ENCODE results near the gene DISC1.
"Not testable (repeated sequence)": the region's sequence is repeated elsewhere in the genome, so short reads cannot be mapped to it uniquely, and the experiment has no call there.

Gene DISC1

DNA sequence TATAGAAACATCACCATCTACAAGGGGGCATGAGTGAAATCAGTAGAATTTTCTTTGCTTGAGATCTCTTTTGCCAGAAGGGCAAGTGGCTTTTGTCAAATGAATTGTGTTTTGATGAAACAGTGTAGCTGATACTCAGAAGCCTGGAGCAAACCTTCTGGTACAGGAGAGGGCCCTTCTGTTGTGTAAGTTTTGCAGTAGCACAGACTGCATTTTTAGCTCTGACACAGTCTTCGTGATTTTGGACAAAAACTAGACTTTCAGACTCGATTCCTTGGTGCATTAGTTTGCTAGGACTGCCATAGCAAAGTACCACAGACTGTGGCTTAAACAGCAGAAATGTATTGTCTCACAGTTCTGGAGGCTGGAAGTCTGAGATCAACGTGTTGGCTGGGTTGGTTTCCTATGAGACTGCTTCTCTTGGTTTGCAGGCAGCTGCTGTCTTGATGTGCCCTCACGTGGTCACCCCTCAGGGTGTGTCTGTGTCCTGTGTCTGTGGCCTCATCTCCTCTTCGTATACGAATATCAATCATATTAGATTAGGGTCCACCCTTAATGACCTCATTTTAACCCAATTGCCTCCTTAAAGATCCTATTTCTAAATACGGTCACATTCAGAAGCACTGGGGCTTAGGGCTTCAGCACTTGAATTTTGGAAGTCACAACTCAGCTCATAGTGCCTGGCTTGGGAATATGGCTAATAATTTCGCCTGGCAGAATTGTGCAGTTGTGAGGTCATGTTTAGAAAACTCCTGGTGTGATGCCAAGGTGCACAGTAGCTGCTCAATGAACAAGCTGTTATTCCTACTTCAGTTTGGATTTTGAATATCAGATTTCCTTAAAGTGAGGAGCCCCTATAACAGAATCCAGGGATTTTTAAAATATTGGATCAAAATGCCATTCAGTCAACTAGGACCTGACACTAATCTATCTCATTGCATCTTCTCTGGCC, 21.2 kb upstream of the DISC1 start:
- DNase-seq: no peak

DNA sequence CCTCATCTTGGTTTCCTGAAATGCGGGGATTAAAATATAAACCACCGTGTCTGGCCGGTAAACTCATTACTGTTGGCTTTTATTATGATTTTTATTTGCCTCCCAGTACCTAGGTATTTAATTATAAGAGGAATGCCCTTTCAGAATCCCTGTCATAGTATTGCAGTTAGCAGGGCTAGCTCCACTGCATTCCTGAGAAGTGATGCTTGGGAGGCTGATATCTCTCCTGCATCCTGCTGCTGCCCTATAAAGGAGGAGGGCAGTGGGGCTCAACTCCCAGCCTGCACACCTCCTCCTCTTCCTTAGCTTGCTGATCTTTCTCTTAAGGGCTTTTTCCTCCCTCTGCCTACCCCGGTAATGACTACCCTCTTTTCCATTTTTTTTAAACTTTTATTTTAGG, 19.9 kb upstream of the DISC1 start:
- peak; percentile 28 for DNase-seq

DNA sequence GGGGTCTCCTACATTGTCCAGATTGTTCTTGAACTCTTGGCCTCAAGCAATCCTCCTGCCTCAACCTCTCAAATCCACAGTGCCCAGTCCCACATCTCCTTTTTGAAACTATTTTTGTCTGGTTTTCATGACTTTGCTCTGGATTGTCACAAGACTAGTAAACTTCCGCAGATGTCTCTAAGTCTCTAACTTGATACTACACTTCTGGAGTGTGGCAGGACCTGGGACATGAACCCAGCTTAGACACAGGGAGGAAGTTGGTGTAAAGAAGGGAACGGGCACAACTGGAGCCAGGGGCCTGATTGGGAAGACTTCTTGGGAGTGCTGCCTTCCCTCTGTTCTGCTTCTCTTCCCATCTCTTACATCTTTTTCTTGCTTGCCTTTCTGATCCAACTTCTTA, 16.2 kb upstream of the DISC1 start:
- no peak for DNase-seq

DNA sequence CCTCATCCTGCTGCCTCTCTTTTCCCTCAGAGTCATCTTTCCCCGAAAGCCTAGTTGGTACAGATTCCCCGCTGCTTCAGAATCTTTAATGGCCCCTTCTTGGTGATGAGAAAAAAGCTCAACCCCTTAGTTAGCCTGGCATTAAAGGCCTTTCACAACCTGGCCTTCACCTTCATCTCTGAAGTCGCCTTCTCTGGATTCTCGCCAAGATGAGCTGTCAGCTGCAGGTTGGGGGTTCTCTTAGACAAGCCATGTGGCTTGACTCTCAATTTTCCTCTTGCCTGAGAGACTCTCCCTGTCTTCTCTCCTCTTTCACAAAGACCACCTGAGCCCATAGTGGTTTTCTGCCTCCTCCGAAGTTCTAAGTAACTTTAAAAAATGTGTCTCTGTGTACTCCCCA, 15.5 kb upstream of the DISC1 start:
- DNase-seq: no peak

DNA sequence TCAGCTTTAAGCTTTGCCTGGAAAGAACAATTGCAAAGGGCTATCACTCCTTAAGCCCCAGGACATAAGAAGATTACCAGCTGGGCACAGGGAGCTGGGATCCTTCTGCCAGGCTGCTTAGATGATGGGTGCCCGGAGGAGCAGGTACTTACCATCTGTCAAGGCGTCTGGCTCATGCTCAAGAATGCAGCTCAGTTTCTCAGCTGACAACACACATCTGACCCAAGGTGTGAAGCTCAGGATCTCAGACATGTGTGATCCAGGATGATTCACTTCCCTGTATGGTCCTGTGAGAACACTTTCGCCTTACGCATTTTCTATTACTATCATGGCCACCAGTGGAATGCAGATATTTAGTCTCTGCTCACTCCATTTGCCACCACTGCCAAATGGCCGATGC, 14.7 kb upstream of the DISC1 start:
- no peak for DNase-seq

DNA sequence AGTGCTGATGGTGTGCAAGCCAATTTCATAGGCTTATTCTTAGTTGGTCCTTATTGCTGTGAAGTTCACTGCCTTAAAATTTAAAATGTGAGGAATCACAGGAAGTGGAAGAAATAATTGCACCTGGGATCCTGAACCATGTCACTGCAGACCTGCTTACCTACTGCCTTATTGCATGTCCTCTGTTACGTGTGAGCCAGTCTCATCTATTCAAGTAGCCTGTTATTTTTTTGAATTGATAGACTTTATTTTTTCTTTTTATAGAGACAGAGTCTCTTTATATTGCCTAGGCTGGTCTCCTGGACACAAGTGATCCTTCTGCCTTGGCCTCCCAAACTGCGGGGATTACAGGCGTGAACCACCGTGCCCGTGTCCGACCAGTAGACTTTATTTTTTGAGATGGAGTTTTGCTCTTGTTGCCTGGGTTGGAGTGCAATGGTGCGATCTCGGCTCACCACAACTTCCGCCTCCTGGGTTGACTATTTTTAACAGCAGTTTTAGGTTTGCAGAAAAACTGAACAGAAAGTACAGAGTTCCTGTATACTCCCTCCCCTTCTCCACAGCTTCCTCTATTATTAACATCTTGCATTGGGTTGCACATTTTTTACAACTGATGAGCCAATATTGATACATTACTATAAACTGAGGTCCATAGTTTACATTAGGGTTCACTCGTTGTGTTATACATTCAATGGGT, 14.0 kb upstream of the DISC1 start:
- no peak for DNase-seq

DNA sequence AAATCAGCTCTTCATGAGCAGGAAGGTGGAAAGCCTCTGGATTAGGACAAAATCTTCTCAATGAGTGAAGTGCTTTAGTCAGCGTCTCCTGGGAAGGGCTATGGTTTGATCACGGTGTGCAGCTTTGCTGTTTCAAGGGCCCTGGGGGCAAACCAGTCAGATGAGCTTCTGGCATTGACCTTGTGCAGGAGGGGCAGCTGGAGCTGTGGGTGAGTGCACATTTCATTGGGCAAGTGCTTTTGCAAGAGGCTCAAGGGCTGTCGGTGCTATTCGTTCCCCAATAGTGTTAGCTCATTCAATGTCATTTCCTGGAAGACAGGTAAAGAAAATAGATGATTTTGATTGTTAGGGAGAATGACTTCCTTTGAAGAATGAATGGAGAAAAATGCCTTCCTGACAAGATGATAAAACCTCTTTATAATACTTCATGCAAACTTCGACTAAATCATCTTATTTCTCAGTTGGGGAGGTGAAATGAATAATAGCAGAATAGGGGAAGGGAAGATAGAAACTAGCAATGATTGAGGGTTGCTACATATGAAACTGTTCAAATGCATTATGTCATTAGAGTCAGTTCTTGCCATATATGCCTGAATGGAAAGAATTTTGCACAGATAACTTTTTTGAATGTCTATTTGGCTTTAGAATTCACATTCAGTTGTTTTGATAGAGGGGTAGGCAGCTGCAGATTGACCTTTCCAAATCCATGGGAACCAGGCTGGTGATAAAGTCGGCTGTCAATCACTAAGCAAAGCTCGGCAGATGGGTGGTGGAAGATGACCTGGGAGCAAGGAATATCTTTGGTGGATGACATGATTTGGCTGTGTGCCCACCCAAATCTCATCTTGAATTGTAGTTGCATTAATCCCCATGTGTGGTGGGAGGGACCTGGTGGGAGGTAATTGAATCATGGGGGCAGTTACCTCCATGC, 12.9 kb upstream of the DISC1 start:
- DNase-seq: no peak

DNA sequence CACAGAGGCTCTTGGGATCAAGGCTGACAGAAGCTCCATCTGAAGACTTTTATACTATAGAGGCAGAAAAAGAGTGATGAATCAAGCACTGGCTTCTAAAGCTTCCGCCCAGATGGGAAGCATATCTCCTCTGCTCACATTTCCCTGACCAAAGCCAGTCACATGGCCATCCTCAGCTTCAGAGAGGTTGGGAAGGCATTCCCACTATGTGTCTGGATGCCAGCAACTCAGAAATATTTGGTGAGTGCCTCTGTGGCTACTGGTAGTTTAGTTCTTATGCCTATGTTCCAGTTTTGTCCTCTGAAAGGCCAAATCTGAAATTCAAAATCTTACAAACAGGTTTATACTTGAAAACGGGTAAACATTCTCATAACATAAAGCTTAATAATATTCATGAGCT, 9.9 kb upstream of the DISC1 start:
- peak; percentile 33 for DNase-seq

DNA sequence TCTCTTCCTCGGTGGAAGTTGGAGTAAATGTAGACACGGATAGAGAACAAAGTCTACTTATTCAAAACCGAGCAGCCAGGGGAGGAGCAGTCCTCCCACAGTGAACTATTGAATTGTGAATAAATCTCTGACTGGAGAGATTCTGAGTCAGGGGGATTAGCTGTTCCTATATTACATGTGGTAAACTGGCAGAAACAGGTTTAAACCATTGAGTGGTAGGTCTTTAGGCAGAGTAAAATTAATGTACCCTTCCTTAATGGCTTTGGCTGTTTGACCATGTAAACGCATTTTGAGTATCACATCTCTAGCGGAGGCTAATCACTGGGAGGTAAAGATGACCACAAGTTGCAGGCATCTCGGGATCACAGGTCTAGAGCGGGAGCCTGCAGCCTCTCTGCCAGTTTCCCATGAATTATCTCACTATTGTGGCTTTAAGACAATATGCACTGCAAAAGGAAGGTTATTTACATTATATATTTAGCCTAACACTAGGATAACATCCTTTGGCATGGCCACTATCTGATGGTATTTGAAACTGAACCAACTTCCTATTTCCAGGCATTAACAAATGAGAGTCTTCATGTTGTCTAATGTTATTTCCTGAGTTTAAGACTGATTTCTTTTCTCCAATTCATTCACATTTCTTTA, 7.9 kb upstream of the DISC1 start:
- DNase-seq: no peak

DNA sequence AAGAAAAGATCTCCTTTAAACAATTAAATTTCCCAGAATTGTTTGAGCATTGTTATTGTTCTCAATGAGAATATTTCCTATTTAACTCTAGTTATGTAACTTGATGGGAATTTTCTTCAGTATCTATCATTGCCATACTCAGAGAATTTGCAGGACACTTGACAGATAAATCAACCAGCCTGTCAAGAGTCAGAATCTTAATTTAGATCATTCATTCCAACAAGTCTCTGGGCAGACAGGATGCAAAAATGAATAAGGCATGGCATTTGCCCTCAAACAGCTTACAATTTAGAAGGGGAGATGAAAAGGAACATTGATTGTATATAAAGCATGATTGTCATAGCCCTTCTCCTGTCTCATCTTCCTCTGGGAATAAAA, 7.3 kb upstream of the DISC1 start:
- DNase-seq: no peak

DNA sequence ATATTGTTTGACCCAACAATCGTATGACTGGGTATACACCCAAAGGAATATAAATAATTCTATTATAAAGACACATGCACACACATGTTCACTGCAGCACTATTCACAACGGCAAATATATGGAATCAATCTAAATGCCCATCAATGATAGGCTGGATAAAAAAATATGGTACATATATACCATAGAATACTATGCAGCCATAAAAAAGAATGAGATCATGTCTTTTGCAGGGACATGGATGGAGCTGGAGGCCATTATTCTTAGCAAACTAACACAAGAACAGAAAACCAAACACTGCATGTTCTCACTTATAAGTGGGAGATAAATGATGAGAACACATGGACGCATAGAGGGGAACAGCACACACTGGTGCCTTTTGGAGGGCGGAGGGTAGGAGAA, 1.5 kb upstream of the DISC1 start:
- DNase-seq: not testable (repeated sequence)

DNA sequence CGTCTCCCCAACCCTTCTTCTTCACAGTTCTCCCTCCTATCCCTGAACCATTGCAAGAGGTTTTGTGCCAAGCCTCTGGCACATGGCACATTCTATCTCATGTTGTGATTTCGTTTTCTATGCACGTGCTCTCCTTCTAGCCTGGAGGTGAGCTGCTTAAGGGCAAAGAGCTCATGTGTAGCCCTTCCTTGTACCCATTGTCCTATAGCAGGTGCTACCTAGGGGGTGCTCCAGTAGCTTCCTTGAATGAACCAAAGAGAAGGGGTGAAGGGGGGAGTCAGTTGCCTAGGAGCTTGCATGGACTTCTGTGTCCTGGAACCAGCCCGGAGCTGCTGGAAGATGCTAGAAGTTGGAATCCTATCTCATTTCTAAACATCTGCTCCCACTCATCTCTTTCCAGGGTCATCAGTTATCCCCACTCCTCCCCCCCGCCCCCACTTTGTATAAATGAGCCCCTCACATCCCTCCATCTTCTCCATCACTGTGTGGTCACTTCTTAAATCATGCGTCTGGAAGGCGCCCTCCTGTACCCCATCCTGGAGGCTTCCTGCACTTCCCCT, 535 bp upstream of the DISC1 start:
- DNase-seq: no peak

DNA sequence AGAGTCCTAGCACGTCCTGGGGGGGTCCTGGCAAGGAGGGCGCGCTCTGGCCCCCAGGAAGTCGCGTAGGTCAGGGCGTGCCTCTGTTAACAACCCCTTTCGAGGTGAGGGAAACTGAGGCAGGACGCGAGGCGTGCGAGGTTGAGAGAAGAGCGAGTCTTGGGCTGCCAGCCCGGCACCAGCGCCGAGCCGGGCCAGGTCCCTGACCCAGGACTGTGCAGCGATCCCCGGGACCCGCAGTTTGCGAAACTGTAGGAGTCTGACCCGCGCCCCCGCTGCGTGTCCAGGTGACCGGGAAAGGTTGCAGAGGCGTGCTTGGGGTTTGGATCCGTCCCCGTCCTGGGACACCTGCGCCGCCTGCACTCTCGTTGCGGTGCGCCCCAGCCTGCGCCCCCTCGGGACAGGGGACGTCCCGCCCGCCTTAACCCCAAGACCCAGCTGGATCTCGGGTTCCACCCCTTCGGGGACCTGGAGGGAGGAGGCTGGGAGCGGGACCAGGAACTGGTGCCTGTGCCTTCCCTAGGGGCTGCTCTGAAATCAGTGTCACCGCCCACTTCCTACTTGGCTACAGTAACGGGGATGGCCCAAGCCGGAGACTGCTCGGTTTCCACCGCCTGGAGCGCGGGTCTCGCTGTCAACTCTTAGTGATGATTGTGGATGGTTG, 493 bp downstream of the DISC1 start:
- DNase-seq: peak; percentile 36

DNA sequence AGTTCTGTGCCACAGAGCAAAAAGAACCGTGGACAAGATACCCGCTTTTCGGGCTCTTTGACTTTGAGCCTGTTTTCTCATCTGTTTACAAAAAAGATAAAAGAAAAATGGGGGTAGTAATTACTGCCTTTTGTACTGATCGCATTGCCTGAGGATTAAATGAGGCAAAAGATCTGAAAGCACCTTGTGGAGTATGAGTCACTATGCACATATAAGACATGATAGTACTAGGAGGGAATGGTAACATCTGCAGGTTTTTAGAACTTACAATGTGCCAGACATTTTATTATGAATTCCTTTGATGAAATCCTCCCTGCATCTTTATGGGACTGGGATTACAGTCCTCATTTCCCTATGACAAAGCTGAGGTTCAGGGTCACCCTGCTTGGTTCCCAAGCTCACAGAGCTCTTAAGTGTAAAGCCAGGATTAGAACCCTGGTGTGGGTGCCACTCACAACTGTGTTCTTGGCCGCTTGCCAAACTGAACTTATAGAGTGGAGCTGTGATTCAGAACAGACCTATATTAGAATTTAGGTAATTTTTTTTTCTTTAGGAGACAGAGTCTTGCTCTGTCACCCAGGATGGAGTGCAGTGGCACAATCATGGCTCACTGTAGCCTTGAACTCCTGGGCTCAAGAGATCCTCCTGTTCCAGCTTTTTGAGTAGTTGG, 1.8 kb downstream of the DISC1 start:
- DNase-seq: peak; percentile 31

DNA sequence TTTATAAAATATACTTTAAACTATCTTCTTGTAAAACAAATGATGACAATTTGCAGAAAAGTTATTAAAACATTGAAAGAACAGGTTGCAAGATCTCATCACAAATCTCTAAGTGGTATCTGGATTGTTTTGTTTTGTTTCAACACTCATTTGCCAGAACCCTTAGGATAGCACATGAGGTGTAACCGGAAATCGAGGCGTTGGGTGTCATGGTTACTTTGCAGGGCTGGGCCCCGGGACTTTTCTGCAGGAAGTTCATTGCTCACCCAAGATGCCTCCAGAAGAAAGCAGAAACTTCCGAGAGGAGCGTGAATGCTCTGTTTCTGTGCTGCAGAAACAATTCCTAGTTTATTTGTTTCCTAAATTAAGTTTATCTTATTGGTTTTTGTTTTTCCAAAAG, 2.5 kb downstream of the DISC1 start:
- no peak for DNase-seq

DNA sequence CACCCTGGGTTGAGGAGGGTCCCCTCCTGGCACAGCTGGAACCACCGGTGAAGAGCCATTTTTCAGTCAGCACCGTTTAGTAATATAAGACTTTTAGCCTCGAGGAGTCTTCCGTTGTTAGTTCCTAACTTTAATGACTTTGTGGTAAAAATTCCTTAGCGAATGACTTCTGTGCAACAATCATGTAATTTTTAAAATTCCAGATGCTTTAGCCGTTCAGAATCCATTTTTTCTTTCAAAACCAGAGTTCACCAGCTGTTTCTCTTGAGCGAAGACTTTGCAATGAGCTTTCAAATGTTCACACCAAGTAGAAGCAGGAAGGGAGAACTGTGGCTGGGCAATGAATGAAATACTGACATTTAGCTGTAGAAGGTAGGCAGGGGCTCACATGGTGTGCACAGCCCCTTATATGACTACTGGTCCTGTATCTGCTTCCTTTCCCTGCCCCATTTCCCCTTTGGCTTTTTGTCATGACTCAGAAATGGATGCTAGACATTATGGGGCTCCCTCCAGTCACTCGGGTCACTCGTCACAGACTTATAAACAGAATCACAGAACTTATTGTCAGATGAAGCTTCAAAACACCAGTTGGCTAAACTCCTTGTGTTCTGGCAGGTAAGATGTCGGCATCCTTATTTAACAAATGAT, 4.1 kb downstream of the DISC1 start:
- DNase-seq: peak; percentile 82

DNA sequence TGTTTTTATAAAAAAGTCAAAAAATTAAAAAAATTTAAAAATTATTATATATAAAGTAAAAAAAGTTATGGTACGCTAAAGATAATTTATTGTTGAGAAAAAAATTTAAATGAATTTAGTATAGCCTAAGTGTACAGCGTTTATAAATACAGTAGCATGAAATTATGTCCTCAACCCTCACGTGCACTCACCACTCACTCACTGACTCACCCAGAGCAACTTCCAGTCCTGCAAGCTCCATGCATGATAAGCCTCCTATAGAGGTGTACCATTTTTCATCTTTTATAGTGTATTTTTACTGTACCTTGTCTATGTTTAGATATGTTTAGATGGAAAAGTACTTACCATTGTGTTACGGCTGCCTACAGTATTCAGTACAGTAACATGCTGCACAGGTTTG, 5.1 kb downstream of the DISC1 start:
- no peak for DNase-seq

DNA sequence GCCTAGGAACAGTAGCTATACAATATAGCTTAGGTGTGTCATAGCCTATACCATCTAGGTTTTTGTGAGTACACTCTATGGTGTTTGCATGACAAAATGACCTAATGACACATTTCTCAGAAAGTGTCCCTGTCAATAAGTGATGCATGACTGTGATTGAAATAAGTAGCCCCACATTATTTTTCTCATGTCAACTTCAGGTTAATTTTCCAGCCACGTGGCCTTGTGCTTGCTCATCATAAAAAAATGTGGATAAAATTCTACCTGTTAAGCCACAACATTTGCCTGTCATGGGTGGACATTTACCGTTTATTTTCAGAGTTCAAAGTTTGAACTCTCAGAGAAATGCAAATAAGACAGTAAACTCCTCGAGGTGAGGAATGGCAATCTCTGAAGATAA, 5.5 kb downstream of the DISC1 start:
- no peak for DNase-seq

DNA sequence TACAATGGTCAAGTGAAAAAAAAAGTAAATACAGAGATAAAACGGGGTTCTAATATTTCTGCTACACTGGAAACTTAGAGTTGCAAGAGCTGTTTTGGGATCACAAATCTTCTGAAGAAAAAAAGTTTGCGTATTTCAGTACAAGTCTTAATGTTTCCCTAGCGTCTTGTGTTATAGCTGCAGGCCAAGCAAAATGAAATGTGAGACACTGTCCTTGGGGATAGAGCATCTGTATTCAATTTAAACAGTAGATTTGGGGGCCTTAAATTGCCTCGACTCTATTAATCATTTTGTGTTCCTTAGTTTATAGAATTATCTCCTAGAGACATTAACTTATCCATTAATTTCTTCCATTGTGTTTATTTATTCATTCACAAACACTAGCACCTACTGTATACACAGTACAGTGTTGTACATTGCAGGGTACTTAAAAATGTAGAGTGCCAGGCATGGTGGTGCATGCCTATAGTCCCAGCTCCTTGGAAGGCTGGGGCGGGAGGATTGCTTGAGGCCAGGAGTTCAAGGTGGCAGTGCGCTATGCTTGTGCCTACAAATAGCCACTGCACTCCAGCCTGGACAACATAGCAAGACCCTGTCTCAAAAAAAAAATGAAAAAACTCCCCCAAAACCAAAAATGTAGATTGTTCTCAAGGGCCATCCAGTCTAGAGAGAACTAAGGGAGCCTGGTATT, 7.9 kb downstream of the DISC1 start:
- DNase-seq: peak; percentile 52

DNA sequence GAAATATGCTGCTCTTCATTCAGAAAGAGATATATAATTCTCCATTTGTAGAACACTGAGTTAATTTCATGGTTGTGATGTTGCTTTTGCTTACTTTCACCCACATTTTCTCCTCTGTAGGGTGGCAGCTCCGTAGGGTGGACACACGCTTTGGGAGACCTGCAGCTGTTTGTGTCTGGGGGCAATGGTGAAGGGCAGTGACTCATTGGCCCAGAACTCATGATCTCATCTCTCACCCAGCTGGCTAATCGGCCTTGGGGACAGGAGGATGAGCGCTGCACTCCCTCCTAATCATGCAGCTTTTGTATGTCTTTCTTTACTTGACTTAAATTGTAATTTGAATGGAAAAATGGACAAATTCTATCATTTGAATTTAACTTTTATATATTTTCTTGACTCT, 9.6 kb downstream of the DISC1 start:
- DNase-seq: peak; percentile 47

All from fibroblast of skin of abdomen (primary cell).